GM10847 (cell line): ENCODE results near the gene ARHGEF4.

ENCODE experiments used
- POLR2A ChIP-seq: IDR thresholded peaks from 2 replicates; pipeline ENCODE4 v1.6.1; 2011; ENCODE audit not compliant: insufficient read length; ENCODE audit errors: extremely low read depth

ARHGEF4 gene

GRCh38 chr2:130920415-130921163 lies 83.9 kb downstream of the ARHGEF4 start:
- TF ChIP-seq POLR2A: no peak

- TF ChIP-seq POLR2A: no peak
Measured at GRCh38 chr2:130921164-130921476, 84.4 kb downstream of the ARHGEF4 start.

- TF ChIP-seq POLR2A: no peak
Measured at GRCh38 chr2:130922417-130922816, 85.7 kb downstream of the ARHGEF4 start.

GRCh38 chr2:130928385-130928784 lies 91.7 kb downstream of the ARHGEF4 start:
- no peak for TF ChIP-seq POLR2A

- TF ChIP-seq POLR2A: no peak
Measured at GRCh38 chr2:130930740-130931659, 94.3 kb downstream of the ARHGEF4 start.

- TF ChIP-seq POLR2A: no peak
Measured at GRCh38 chr2:130933501-130933900, 96.8 kb downstream of the ARHGEF4 start.

GRCh38 chr2:130936451-130936850 lies 99.7 kb downstream of the ARHGEF4 start:
- TF ChIP-seq POLR2A: no peak

GRCh38 chr2:130947967-130948366 lies 111.3 kb downstream of the ARHGEF4 start:
- TF ChIP-seq POLR2A: no peak

- no peak for TF ChIP-seq POLR2A
Measured at GRCh38 chr2:130949954-130950353, 113.2 kb downstream of the ARHGEF4 start.

GRCh38 chr2:130951018-130951417 lies 114.3 kb downstream of the ARHGEF4 start:
- no peak for TF ChIP-seq POLR2A

- no peak for TF ChIP-seq POLR2A
Measured at GRCh38 chr2:130954873-130955272, 118.2 kb downstream of the ARHGEF4 start.

- no peak for TF ChIP-seq POLR2A
Measured at GRCh38 chr2:130957915-130958314, 121.2 kb downstream of the ARHGEF4 start.

GRCh38 chr2:130963196-130963848 lies 126.6 kb downstream of the ARHGEF4 start:
- no peak for TF ChIP-seq POLR2A

GRCh38 chr2:130963849-130964793 lies 127.4 kb downstream of the ARHGEF4 start:
- no peak for TF ChIP-seq POLR2A

GRCh38 chr2:130964931-130965330 lies 128.2 kb downstream of the ARHGEF4 start:
- TF ChIP-seq POLR2A: no peak
